SU-DHL-6 (cell line): ENCODE data around the gene TTBK1.

Source experiments
- CTCF ChIP-seq: fragments of 200-600 bp; sonication (generic); IDR thresholded peaks from one replicate; pipeline ENCODE4 v1.5.1; 2017; ENCODE audit warnings: antibody characterized with exemption, mild to moderate bottlenecking, low read length, moderate library complexity; ENCODE audit not compliant: insufficient read depth, poor library complexity, severe bottlenecking
- EZH2phosphoT487 ChIP-seq: fragments of 200-600 bp; sonication (generic), shearing (Covaris generic); conservative IDR thresholded peaks from 2 replicates; pipeline ENCODE4 v1.6.1; 2018; ENCODE audit warnings: mild to moderate bottlenecking, antibody characterized with exemption, low read length, moderate library complexity, mixed read lengths

- no peak for TF ChIP-seq CTCF
- TF ChIP-seq EZH2phosphoT487 = no peak
Measured at GRCh38 chr6:43205849-43206248, 37.4 kb upstream of the TTBK1 start.
